ENCODE data around the gene APBA2. TPM values are rescaled to one million over a fixed set of nuclear protein-coding genes. Genes with fewer than 3 reads are reported as not detected.
A peak's percentile ranks its signal among the peaks of the same experiment; 100 is the strongest.

APBA2 gene
- total and polyA plus RNA-seq, 2 of the 4 experiments (the other 2 are of a cell fraction): 21.7 to 33.0 TPM

DNA sequence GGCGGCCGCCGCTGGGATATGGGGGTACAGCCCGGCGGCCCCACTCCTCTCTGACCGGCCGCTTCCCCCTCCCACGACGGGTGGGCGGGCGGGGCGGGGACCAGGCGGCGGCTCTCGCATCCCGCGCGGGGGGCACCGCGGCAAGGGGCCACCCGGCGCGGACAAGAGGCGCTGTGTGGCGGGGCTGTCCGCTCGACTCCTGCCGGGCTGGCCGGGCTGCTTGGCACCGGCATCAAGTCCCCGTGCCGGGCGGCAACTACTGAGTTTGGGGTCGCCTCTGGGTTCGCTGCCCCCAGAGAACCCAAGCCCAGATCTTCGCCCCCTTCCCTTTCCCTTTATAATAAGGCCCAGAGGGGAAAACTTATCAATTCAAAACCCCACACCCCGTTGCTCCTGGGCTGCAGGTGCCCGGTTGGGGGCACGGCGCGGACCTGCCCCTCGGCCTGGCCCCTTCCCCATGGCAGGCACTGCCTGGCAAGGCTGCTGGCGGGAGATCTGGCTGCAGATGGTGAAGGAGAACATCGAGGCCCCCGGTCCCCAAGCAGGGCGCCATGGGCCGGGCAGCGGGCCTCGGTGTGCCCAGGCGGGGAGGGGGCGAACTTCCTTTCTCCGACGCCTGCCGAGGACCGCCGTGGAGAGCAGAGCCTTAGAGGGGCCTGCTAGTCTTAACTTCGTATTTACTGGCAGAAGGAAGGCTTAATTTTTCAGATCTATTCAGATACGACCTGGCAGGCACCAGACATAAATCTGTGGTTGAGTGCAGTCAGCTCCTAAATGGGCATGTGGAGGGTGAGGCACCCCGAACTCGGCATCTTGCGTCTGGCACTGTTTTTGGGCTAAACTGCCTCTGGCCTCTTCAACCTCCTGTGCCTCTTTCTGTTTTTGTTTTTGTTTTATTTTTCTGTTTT, 911 bp downstream of the APBA2 start:
- Histone ChIP-seq H2BK15ac (ENCODE audit: low read depth, low read length) (no peak overlapping the region), H3K9me3 (ENCODE audit: control insufficient read depth, insufficient read depth, low read length) (no peaks in the 10 kb centered on the region), H3K9me1 (ENCODE audit: insufficient read depth, low read length) (peaks cover 12% of the 10 kb centered on the region), H4K20me1 (ENCODE audit: insufficient read depth, low read length) (peaks cover 12% of the 10 kb centered on the region; the same call in 1 of the 2 replicates), H3K4me1 (ENCODE audit: control insufficient read depth, insufficient read depth, low read length) (peaks cover 13% of the 10 kb centered on the region), H2AK9ac (replicated peaks; ENCODE audit: low read depth, low read length, poor library complexity) (peak overlapping the region; percentile 90), H3K18ac (ENCODE audit: low read depth, low read length) (peak overlapping the region; percentile 25; the same call in 1 of the 2 replicates), H3K4me2 (ENCODE audit: low read depth, low read length) (peak overlapping the region; percentile 98), H4K8ac (ENCODE audit: low read depth in 2 of 2, low read length in 2 of 2) (peak overlapping the region; percentile 37 to 90; a peak in 2 of 4 replicates), H3K36me3 (ENCODE audit: control insufficient read depth, insufficient read depth, low read length) (no peaks in the 10 kb centered on the region), H2AK5ac (ENCODE audit: low read depth, low read length) (peak overlapping the region; percentile 28; the same call in 1 of the 2 replicates), H3K27ac (ENCODE audit: insufficient read depth, low read length) (peak overlapping the region; percentile 5; the same call in 1 of the 2 replicates), H2BK5ac (ENCODE audit: low read depth, low read length, poor library complexity, severe bottlenecking) (peak overlapping the region; percentile 57), H4K91ac (ENCODE audit: insufficient read depth, low read depth, low read length) (no peak overlapping the region), H3K27me3 (ENCODE audit: control insufficient read depth, insufficient read depth, low read length) (no peaks in the 10 kb centered on the region), H3K23ac (ENCODE audit: low read depth, low read length) (peak overlapping the region; percentile 88), H2AFZ (replicated peaks; ENCODE audit: low read length, poor library complexity) (peak overlapping the region; percentile 89), H3K4ac (ENCODE audit: low read depth, low read length) (peak overlapping the region; percentile 52), H3K56ac (ENCODE audit: extremely low read depth, insufficient read depth, low read length) (no peak overlapping the region), H4K5ac (ENCODE audit: low read depth, low read length) (0 out of 2 replicates have a peak overlapping the region, but pooled peaks have one; percentile 44), H3K79me1 (ENCODE audit: low read depth in 1 of 2, low read length in 2 of 2) (peaks cover 16 to 51% of the 10 kb centered on the region in 2 experiments), H3K14ac (replicated peaks; ENCODE audit: low read depth, low read length) (peak overlapping the region; percentile 58; the same call in 1 of the 2 replicates), H3K4me3 (ENCODE audit: insufficient read depth, low read depth, low read length) (peak overlapping the region; percentile 86), H2BK20ac (ENCODE audit: low read depth, low read length) (no peak overlapping the region), H3K9ac (ENCODE audit: low read depth, low read length) (peak overlapping the region; percentile 65), H2BK120ac (ENCODE audit: low read depth, low read length) (peak overlapping the region; percentile 23)
- intact Hi-C loops (cut with micrococcal nuclease): no loop called here
- dilution Hi-C loops (cut with HindIII; ENCODE audit: low sequenced_read_pairs, unreplicated experiment): no loop called here
- WGBS, 2 experiments (ENCODE audit: extremely low coverage in 2 of 2, insufficient read length in 1 of 2): 4% methylated on average over 26 of the region's 61 CpGs; no CpG with 5 or more reads in 1 of the 2 experiments
- no TSS peak for BruUV-seq (replicated peaks)
- ChIA-PET POLR2A (ENCODE audit: unreplicated experiment) (no interaction called here), CTCF (interaction anchor here (0.6 to 1.2 kb wide), 2 partner anchors 16 to 89 kb away, joined by 3 read pairs; no protein-coding TSS in a partner anchor)
- no peak for DNase-seq
- ATAC-seq (ENCODE audit: low read depth): peak; percentile 38
- in situ Hi-C loops (cut with MboI; ENCODE audit: low sequenced_read_pairs): loop anchor here (10.0 kb wide), 1 partner anchor 88 kb away; no protein-coding TSS in a partner anchor
- TF ChIP-seq MXI1 (IDR thresholded peaks at IDR 0.05; ENCODE audit: borderline replicate concordance, low read depth, low read length) (no peak), CEBPB (IDR thresholded peaks at IDR 0.05; ENCODE audit: low read depth, low read length) (no peak), POLR2A (IDR thresholded peaks at IDR 0.05; ENCODE audit: low read depth, low read length) (no peak), USF2 (IDR thresholded peaks at IDR 0.05; ENCODE audit: low read depth, low read length) (no peak), FOS (IDR thresholded peaks at IDR 0.05; ENCODE audit: low read depth, low read length) (no peak), RFX5 (IDR thresholded peaks at IDR 0.05; ENCODE audit: low read depth, low read length) (no peak), SMC3 (IDR thresholded peaks at IDR 0.05; ENCODE audit: low read depth, low read length) (no peak), RAD21 (IDR thresholded peaks at IDR 0.05; ENCODE audit: low read length) (no peak), BHLHE40 (IDR thresholded peaks at IDR 0.05; ENCODE audit: low read depth, low read length) (no peak), ELK1 (IDR thresholded peaks at IDR 0.05; ENCODE audit: borderline replicate concordance, low read depth, low read length) (no peak), RCOR1 (IDR thresholded peaks at IDR 0.05; ENCODE audit: insufficient replicate concordance, low read length) (no peak), NFE2L2 (IDR thresholded peaks at IDR 0.05; ENCODE audit: low read depth, low read length) (no peak), MAFK (IDR thresholded peaks at IDR 0.05; ENCODE audit: low read depth, low read length) (no peak), MAZ (IDR thresholded peaks at IDR 0.05; ENCODE audit: borderline replicate concordance, low read depth, low read length) (no peak)
